ENCODE measurements around the gene RASSF1. TPM values are rescaled to one million over a fixed set of nuclear protein-coding genes. Genes with fewer than 3 reads are reported as not detected.

RASSF1 gene
- total and polyA plus RNA-seq, 2 of the 13 experiments (the other 11 are each of a cell fraction or from before 2014, with no cell fraction given): 10.2 to 27.5 TPM

GRCh38 chr3:50298836-50299637 lies 41.6 kb downstream of the RASSF1 start, which contains the start of the genes HYAL3 and NAA80 (continued):
- TF ChIP-seq SOX6 (IDR thresholded peaks at IDR 0.05) (no peak), SOX6 (CRISPR knock-in tag; IDR thresholded peaks at IDR 0.05) (peak; percentile 63), SP4 (CRISPR knock-in tag; IDR thresholded peaks at IDR 0.05) (peak; percentile 77), ARNTL (CRISPR knock-in tag; IDR thresholded peaks at IDR 0.05) (no peak), ZNF333 (CRISPR knock-in tag; IDR thresholded peaks at IDR 0.05; ENCODE audit: borderline replicate concordance) (peak; percentile 2; the same call in 1 of the 2 replicates), ZNF10 (CRISPR knock-in tag; IDR thresholded peaks at IDR 0.05; ENCODE audit: borderline replicate concordance, low read depth) (0 out of 2 replicates have a peak, but pooled peaks have one; percentile 66), ARID4A (CRISPR knock-in tag; IDR thresholded peaks at IDR 0.05; ENCODE audit: borderline replicate concordance) (peak; percentile 79), LCORL (IDR thresholded peaks at IDR 0.05) (no peak), LCORL (CRISPR knock-in tag; IDR thresholded peaks at IDR 0.05) (no peak), GATAD2A (CRISPR knock-in tag; IDR thresholded peaks at IDR 0.05) (peak; percentile 31), ADNP (CRISPR knock-in tag; IDR thresholded peaks at IDR 0.05) (no peak), MTA1 (CRISPR knock-in tag; IDR thresholded peaks at IDR 0.05; ENCODE audit: borderline replicate concordance) (0 out of 2 replicates have a peak, but pooled peaks have one; percentile 57), NKX3-1 (CRISPR knock-in tag; IDR thresholded peaks at IDR 0.05) (peak; percentile 53; the same call in 1 of the 2 replicates), ZNF749 (CRISPR knock-in tag; IDR thresholded peaks at IDR 0.05; ENCODE audit: borderline replicate concordance) (peak; percentile 83; the same call in 1 of the 2 replicates), CREB1 (IDR thresholded peaks at IDR 0.05) (peak; percentile 90; the same call in 1 of the 2 replicates), CREB1 (CRISPR knock-in tag; IDR thresholded peaks at IDR 0.05) (no peak), HDAC1 (CRISPR knock-in tag; IDR thresholded peaks at IDR 0.05) (peak; percentile 58), ZNF589 (CRISPR knock-in tag; conservative IDR thresholded peaks at IDR 0.05) (peak; percentile 6; the same call in 1 of the 2 replicates), ZNF598 (CRISPR knock-in tag; IDR thresholded peaks at IDR 0.05; ENCODE audit: borderline replicate concordance) (peak; percentile 87), HNF4G (IDR thresholded peaks at IDR 0.05; ENCODE audit: borderline replicate concordance, low read depth, low read length) (no peak), HNF4G (CRISPR knock-in tag; IDR thresholded peaks at IDR 0.05; ENCODE audit: borderline replicate concordance, low read depth) (no peak), RNF2 (conservative IDR thresholded peaks at IDR 0.05; ENCODE audit: low read depth) (0 out of 2 replicates have a peak, but pooled peaks have one; percentile 34), ZNF441 (CRISPR knock-in tag; IDR thresholded peaks at IDR 0.05; ENCODE audit: borderline replicate concordance) (peak; percentile 14), SATB2 (CRISPR knock-in tag; IDR thresholded peaks at IDR 0.05) (0 out of 2 replicates have a peak, but pooled peaks have one; percentile 64), GMEB2 (CRISPR knock-in tag; IDR thresholded peaks at IDR 0.05; ENCODE audit: low read depth) (0 out of 2 replicates have a peak, but pooled peaks have one; percentile 27)
